Bronchus fibroblast of lung (primary cell): ENCODE data around the gene SLC3A2. TPM values are rescaled to one million over a fixed set of nuclear protein-coding genes. Genes with fewer than 3 reads are reported as not detected.

Experiments used
- total RNA-seq: library from RNA; depleted of rRNA; stranded (reverse); fragments of >200 nt; gene quantifications from 2 replicates; pipeline ENCODE4 v1.2.3, GENCODE V29; 2015

SLC3A2 gene
- 168 and 174 TPM in 2 replicates for total RNA-seq

GRCh38 chr11:62880803-62881578 is at the start of gene SLC3A2:
SLC3A2 (plus strand) TSS chr11:62880896; CDS start chr11:62881024, 128 bp downstream.

GRCh38 chr11:62831520-62832335 is 49.0 kb upstream of the SLC3A2 start, which contains the start of gene STX5:
STX5 (minus strand) TSS chr11:62832051; CDS start chr11:62831243, 808 bp downstream.

GRCh38 chr11:62832336-62833234 is 48.1 kb upstream of the SLC3A2 start, which contains the start of gene TEX54:
TEX54 (minus strand) TSS chr11:62832841.

GRCh38 chr11:62839050-62839945 is 41.4 kb upstream of the SLC3A2 start, which contains the start of gene WDR74:
WDR74 (minus strand) TSS chr11:62839590; CDS start chr11:62839570, 20 bp downstream.

GRCh38 chr11:62921201-62921572 is 40.5 kb downstream of the SLC3A2 start, which contains the start of gene CHRM1:
CHRM1 (minus strand) TSS chr11:62921363; CDS start chr11:62911100, 10,263 bp downstream.

Other genes starting within 250 kb of the SLC3A2 start
- gene GANAB, start 234.3 kb upstream of the SLC3A2 start, total RNA-seq, result 203 and 209 TPM in 2 replicates
- 21.4 and 22.7 TPM in 2 replicates for gene INTS5, start 227.6 kb upstream of the SLC3A2 start, total RNA-seq
- 128 and 158 TPM in 2 replicates for gene C11orf98, start 215.7 kb upstream of the SLC3A2 start, total RNA-seq
- 12.2 and 13.8 TPM in 2 replicates for gene CSKMT, start 215.6 kb upstream of the SLC3A2 start, total RNA-seq
- gene UQCC3, start 209.2 kb upstream of the SLC3A2 start, total RNA-seq, result 12.1 and 14.3 TPM in 2 replicates
- gene LBHD1, start 208.6 kb upstream of the SLC3A2 start, total RNA-seq, result 4.9 and 9.1 TPM in 2 replicates
- 126 and 148 TPM in 2 replicates for gene UBXN1, start 201.8 kb upstream of the SLC3A2 start, total RNA-seq
- 10.0 and 10.9 TPM in 2 replicates for gene LRRN4CL, start 191.4 kb upstream of the SLC3A2 start, total RNA-seq
- gene BSCL2, start 173.5 kb upstream of the SLC3A2 start, total RNA-seq, result 55.0 and 63.4 TPM in 2 replicates
- gene GNG3, start 173.2 kb upstream of the SLC3A2 start, total RNA-seq, result not detected in 2 replicates
- 6.1 and 7.0 TPM in 2 replicates for gene HNRNPUL2, start 153.4 kb upstream of the SLC3A2 start, total RNA-seq
- 29.6 and 35.1 TPM in 2 replicates for gene TTC9C, start 152.4 kb upstream of the SLC3A2 start, total RNA-seq
- 9.4 and 10.7 TPM in 2 replicates for gene ZBTB3, start 126.7 kb upstream of the SLC3A2 start, total RNA-seq
- 157 and 185 TPM in 2 replicates for gene POLR2G, start 119.3 kb upstream of the SLC3A2 start, total RNA-seq
- 17.7 and 22.0 TPM in 2 replicates for gene TAF6L, start 109.5 kb upstream of the SLC3A2 start, total RNA-seq
- 57.7 and 59.3 TPM in 2 replicates for gene TMEM179B, start 93.5 kb upstream of the SLC3A2 start, total RNA-seq
- 40.3 and 41.2 TPM in 2 replicates for gene TMEM223, start 88.9 kb upstream of the SLC3A2 start, total RNA-seq
- gene NXF1, start 75.5 kb upstream of the SLC3A2 start, total RNA-seq, result 20.5 and 26.0 TPM in 2 replicates
- 43.2 and 45.8 TPM in 2 replicates for gene STX5, start 48.8 kb upstream of the SLC3A2 start, total RNA-seq
- not detected in 2 replicates for gene TEX54, start 48.1 kb upstream of the SLC3A2 start, total RNA-seq
- gene WDR74, start 41.3 kb upstream of the SLC3A2 start, total RNA-seq, result 47.9 and 56.0 TPM in 2 replicates
- not detected in 2 replicates for gene CHRM1, start 40.5 kb downstream of the SLC3A2 start, total RNA-seq
- not detected in 2 replicates for gene SLC22A6, start 104.1 kb downstream of the SLC3A2 start, total RNA-seq
- gene SLC22A8, start 134.9 kb downstream of the SLC3A2 start, total RNA-seq, result not detected in 2 replicates